SHP77 (cell line): Measurements from ENCODE around the gene NOXRED1.
A peak's percentile ranks its signal among the peaks of the same experiment; 100 is the strongest.
"Not testable (repeated sequence)": the region's sequence is repeated elsewhere in the genome, so short reads cannot be mapped to it uniquely, and the experiment has no call there.

Experiments used
- DNase-seq, 2 experiments: peaks; one replicate each; lab custom pipeline; 2025; lab: John Stamatoyannopoulos, UW

NOXRED1 gene

GRCh38 chr14:77423423-77423822 is at the start of gene NOXRED1:
TSS of gene NOXRED1 (minus strand) at chr14:77423523. CDS start at chr14:77422889, 634 bp downstream.
- no peak for DNase-seq

- no peak for DNase-seq
Measured at GRCh38 chr14:77470224-77470870, 47.0 kb upstream of the NOXRED1 start.

GRCh38 chr14:77469539-77469938 is 46.2 kb upstream of the NOXRED1 start:
- no peak for DNase-seq

- DNase-seq = no peak
Measured at GRCh38 chr14:77469067-77469505, 45.8 kb upstream of the NOXRED1 start.

- no peak for DNase-seq
Measured at GRCh38 chr14:77467801-77468200, 44.5 kb upstream of the NOXRED1 start.

GRCh38 chr14:77459072-77459723 is 35.9 kb upstream of the NOXRED1 start:
- DNase-seq = peak; percentile 52 to 65

- DNase-seq = peak; percentile 8 to 16
Measured at GRCh38 chr14:77458249-77458950, 35.1 kb upstream of the NOXRED1 start.

GRCh38 chr14:77457522-77458248 is 34.4 kb upstream of the NOXRED1 start, which contains the start of the genes AHSA1 and VIPAS39:
TSS of gene AHSA1 (plus strand) at chr14:77458093. CDS start at chr14:77458190, 97 bp downstream.
TSS of gene VIPAS39 (minus strand) at chr14:77457601. CDS start at chr14:77454102, 3,499 bp downstream.
- peak; percentile 96 to 99 for DNase-seq

- no peak for DNase-seq
Measured at GRCh38 chr14:77457115-77457521, 33.8 kb upstream of the NOXRED1 start.

- DNase-seq = no peak
Measured at GRCh38 chr14:77455966-77456640, 32.8 kb upstream of the NOXRED1 start.

- no peak for DNase-seq
Measured at GRCh38 chr14:77442196-77442595, 18.9 kb upstream of the NOXRED1 start.

- DNase-seq = no peak
Measured at GRCh38 chr14:77439861-77440260, 16.5 kb upstream of the NOXRED1 start.

GRCh38 chr14:77438596-77438995 is 15.3 kb upstream of the NOXRED1 start:
- no peak for DNase-seq

GRCh38 chr14:77436042-77436441 is 12.7 kb upstream of the NOXRED1 start:
- no peak for DNase-seq

GRCh38 chr14:77426396-77426795 is 3.1 kb upstream of the NOXRED1 start:
- no peak for DNase-seq

GRCh38 chr14:77424862-77425261 is 1.5 kb upstream of the NOXRED1 start:
- no peak for DNase-seq

- no peak for DNase-seq
Measured at GRCh38 chr14:77421201-77421600, 2.1 kb downstream of the NOXRED1 start.

- DNase-seq = no peak
Measured at GRCh38 chr14:77416836-77417235, 6.5 kb downstream of the NOXRED1 start.

GRCh38 chr14:77416098-77416497 is 7.2 kb downstream of the NOXRED1 start:
- not testable (repeated sequence) for DNase-seq

GRCh38 chr14:77415403-77416030 is 7.8 kb downstream of the NOXRED1 start:
- DNase-seq = not testable (repeated sequence)

GRCh38 chr14:77409131-77409533 is 14.2 kb downstream of the NOXRED1 start:
- no peak for DNase-seq
